Activated effector memory CD4-positive, alpha-beta T cell treated with anti-CD3 and anti-CD28 coated beads, Interleukin-2, amount 50 U/mL, for 16 hours (primary cell): ENCODE results near the gene RC3H2.

Experiments used
- DNase-seq: peaks from one replicate; pipeline ENCODE4 v3.0.0-alpha.2; 2020

RC3H2 gene

GRCh38 chr9:122797316-122798063 lies 107.7 kb downstream of the RC3H2 start:
- no peak for DNase-seq
